OCI-LY1 (cell line): ENCODE results near the gene PTGR1.

Experiments used
- H2AFZ ChIP-seq: fragments of 200-600 bp; sonication (generic), shearing (Covaris generic); 2 replicates; pipeline ENCODE4 v1.6.0; 2014; ENCODE audit warnings: antibody characterized with exemption, mild to moderate bottlenecking, low read length
- H3F3A ChIP-seq: fragments of 200-600 bp; sonication (generic), shearing (Covaris generic); 2 replicates; pipeline ENCODE4 v1.6.0; 2014; ENCODE audit warnings: mild to moderate bottlenecking, antibody characterized with exemption, low read length, moderate library complexity; ENCODE audit not compliant: insufficient read depth
- H3K27ac ChIP-seq: fragments of 200-600 bp; sonication (generic); 2 replicates; pipeline ENCODE4 v1.5.1; 2014; ENCODE audit warnings: low read length, mixed run types, mild to moderate bottlenecking, low read depth; ENCODE audit not compliant: poor library complexity, severe bottlenecking
- H3K27me3 ChIP-seq: fragments of 200-600 bp; sonication (generic); 2 replicates; pipeline ENCODE4 v1.6.0; 2014; ENCODE audit warnings: antibody characterized with exemption, mild to moderate bottlenecking, low read length, moderate library complexity; ENCODE audit not compliant: insufficient read depth
- H3K36me3 ChIP-seq: fragments of 200-600 bp; sonication (generic); 2 replicates; pipeline ENCODE4 v1.6.1; 2014; ENCODE audit warnings: mild to moderate bottlenecking, antibody characterized with exemption, low read length, moderate library complexity, mixed read lengths; ENCODE audit not compliant: insufficient read depth
- H3K4me1 ChIP-seq: fragments of 200-600 bp; sonication (generic); 2 replicates; pipeline ENCODE4 v1.5.1; 2014; ENCODE audit warnings: mild to moderate bottlenecking, low read length, moderate library complexity; ENCODE audit not compliant: insufficient read depth, severe bottlenecking
- H3K4me2 ChIP-seq: fragments of 200-600 bp; sonication (generic), shearing (Covaris generic); 2 replicates; pipeline ENCODE4 v1.6.1; 2014; ENCODE audit warnings: low read length
- H3K4me3 ChIP-seq: fragments of 200-600 bp; sonication (generic); 2 replicates; pipeline ENCODE4 v1.5.1; 2014; ENCODE audit warnings: low read length, low read depth, mild to moderate bottlenecking, mixed read lengths; ENCODE audit not compliant: poor library complexity, severe bottlenecking
- H3K79me2 ChIP-seq: fragments of 200-600 bp; shearing (Covaris generic); 2 replicates; pipeline ENCODE4 v1.6.1; 2016; ENCODE audit warnings: mixed run types, low read length, mixed read lengths; ENCODE audit not compliant: insufficient read depth
- H3K9ac ChIP-seq: fragments of 200-600 bp; sonication (generic), shearing (Covaris generic); 2 replicates; pipeline ENCODE4 v1.6.1; 2014; ENCODE audit warnings: mild to moderate bottlenecking, low read length, mixed read lengths
- H3K9me2 ChIP-seq: fragments of 200-600 bp; sonication (generic), shearing (Covaris generic); 2 replicates; pipeline ENCODE4 v1.6.1; 2014; ENCODE audit warnings: low read depth, mild to moderate bottlenecking, low read length, mixed read lengths
- H3K9me3 ChIP-seq: fragments of 200-600 bp; shearing (Covaris generic); 2 replicates; pipeline ENCODE4 v1.6.1; 2014; ENCODE audit warnings: low read length, mixed read lengths
- H4K20me1 ChIP-seq: fragments of 200-600 bp; sonication (generic), shearing (Covaris generic); 2 replicates; pipeline ENCODE4 v1.6.0; 2016; ENCODE audit warnings: mild to moderate bottlenecking, low read length; ENCODE audit not compliant: insufficient read depth
- CTCF ChIP-seq: fragments of 200-600 bp; sonication (generic), shearing (Covaris generic); IDR thresholded peaks from 2 replicates; pipeline ENCODE4 v1.5.1; 2017; ENCODE audit warnings: mild to moderate bottlenecking, antibody characterized with exemption, low read length, moderate library complexity, mixed read lengths
- EZH2 ChIP-seq: fragments of 200-600 bp; sonication (generic), shearing (Covaris generic); IDR thresholded peaks from 2 replicates; pipeline ENCODE4 v1.8.0; 2017; ENCODE audit warnings: borderline replicate concordance, mixed run types, mild to moderate bottlenecking, antibody characterized with exemption, low read length, moderate library complexity, mixed read lengths

PTGR1 gene

GRCh38 chr9:111531716-111532115 lies 67.7 kb downstream of the PTGR1 start:
- Histone ChIP-seq H2AFZ (no peak overlapping the region), H3K79me2 (no peaks in the 10 kb centered on the region), H4K20me1 (no peaks in the 10 kb centered on the region), H3F3A (no peaks in the 10 kb centered on the region), H3K9ac (no peak overlapping the region), H3K36me3 (peaks cover 12% of the 10 kb centered on the region; the same call in 1 of the 2 replicates), H3K4me3 (no peak overlapping the region), H3K27ac (no peak overlapping the region), H3K9me3 (peaks cover 2% of the 10 kb centered on the region; the same call in 1 of the 2 replicates), H3K9me2 (no peaks in the 10 kb centered on the region), H3K4me1 (no peaks in the 10 kb centered on the region), H3K4me2 (no peak overlapping the region), H3K27me3 (no peaks in the 10 kb centered on the region)
- no peak for TF ChIP-seq EZH2
- no peak for TF ChIP-seq CTCF

- no peak overlapping the region for H2AFZ ChIP-seq
- no peaks in the 10 kb centered on the region for H3K79me2 ChIP-seq
- TF ChIP-seq EZH2 (no peak), CTCF (no peak)
- H3K9ac ChIP-seq: no peak overlapping the region
- no peaks in the 10 kb centered on the region for H4K20me1 ChIP-seq
- no peak overlapping the region for H3K27ac ChIP-seq
- no peak overlapping the region for H3K4me3 ChIP-seq
- H3K27me3 ChIP-seq: no peaks in the 10 kb centered on the region
- 0 out of 2 replicates have a peak, but pooled peaks cover 2% of the 10 kb centered on the region for H3K9me3 ChIP-seq
- peaks cover 8% of the 10 kb centered on the region; the same call in 1 of the 2 replicates for H3K36me3 ChIP-seq
- no peak overlapping the region for H3K4me2 ChIP-seq
- peaks cover 7% of the 10 kb centered on the region for H3K4me1 ChIP-seq
- H3K9me2 ChIP-seq: no peaks in the 10 kb centered on the region
- H3F3A ChIP-seq: no peaks in the 10 kb centered on the region
Observed at GRCh38 chr9:111529787-111530186, 69.7 kb downstream of the PTGR1 start.

GRCh38 chr9:111527347-111527746 lies 72.1 kb downstream of the PTGR1 start:
- H3K79me2 ChIP-seq: no peaks in the 10 kb centered on the region
- H3F3A ChIP-seq: no peaks in the 10 kb centered on the region
- peaks cover 7% of the 10 kb centered on the region for H3K4me1 ChIP-seq
- H4K20me1 ChIP-seq: no peaks in the 10 kb centered on the region
- peaks cover 8% of the 10 kb centered on the region; the same call in 1 of the 2 replicates for H3K36me3 ChIP-seq
- H3K4me2 ChIP-seq: no peak overlapping the region
- H3K27ac ChIP-seq: no peak overlapping the region
- 0 out of 2 replicates have a peak, but pooled peaks cover under 1% of the 10 kb centered on the region for H3K9me3 ChIP-seq
- no peaks in the 10 kb centered on the region for H3K27me3 ChIP-seq
- H2AFZ ChIP-seq: no peak overlapping the region
- no peak overlapping the region for H3K9ac ChIP-seq
- no peak for TF ChIP-seq CTCF
- TF ChIP-seq EZH2: no peak
- no peak overlapping the region for H3K4me3 ChIP-seq
- H3K9me2 ChIP-seq: no peaks in the 10 kb centered on the region
